Ecto neural progenitor cell (in vitro differentiated cells): Measurements from ENCODE around the gene CCDC89.
"Not testable (repeated sequence)": the region's sequence is repeated elsewhere in the genome, so short reads cannot be mapped to it uniquely, and the experiment has no call there.

Experiments
- DNase-seq: peaks from one replicate; pipeline ENCODE4 v3.0.0-alpha.2; 2018; ENCODE audit warnings: low spot score

Gene CCDC89

DNA sequence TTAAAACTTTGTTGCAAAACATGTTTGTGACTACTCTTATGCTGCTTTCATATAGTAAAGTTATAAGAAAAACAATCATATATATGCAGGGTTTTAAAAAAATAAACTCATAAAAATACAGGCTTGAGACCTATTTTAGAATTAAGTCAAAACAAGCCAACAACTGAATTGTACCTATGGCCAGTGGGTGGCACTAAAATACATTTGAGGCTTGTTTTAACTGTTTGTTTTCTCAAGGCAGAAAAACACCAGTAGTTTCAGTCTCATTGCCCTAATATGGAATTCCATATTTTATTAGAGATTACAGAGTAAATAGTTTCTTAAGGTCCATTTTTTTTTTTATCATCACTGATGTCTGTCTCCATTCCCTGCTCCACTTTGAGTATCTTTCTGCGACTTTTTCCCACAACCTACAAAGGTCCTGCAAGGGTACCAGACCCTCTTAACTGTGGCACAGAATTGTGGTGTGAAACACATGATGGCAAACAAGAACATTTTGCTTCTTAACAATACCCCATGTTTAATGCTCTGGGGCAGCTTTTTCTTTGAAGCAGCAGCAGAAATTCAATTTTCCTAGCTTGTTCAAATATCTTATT, 8.5 kb upstream of the CCDC89 start:
- no peak for DNase-seq

DNA sequence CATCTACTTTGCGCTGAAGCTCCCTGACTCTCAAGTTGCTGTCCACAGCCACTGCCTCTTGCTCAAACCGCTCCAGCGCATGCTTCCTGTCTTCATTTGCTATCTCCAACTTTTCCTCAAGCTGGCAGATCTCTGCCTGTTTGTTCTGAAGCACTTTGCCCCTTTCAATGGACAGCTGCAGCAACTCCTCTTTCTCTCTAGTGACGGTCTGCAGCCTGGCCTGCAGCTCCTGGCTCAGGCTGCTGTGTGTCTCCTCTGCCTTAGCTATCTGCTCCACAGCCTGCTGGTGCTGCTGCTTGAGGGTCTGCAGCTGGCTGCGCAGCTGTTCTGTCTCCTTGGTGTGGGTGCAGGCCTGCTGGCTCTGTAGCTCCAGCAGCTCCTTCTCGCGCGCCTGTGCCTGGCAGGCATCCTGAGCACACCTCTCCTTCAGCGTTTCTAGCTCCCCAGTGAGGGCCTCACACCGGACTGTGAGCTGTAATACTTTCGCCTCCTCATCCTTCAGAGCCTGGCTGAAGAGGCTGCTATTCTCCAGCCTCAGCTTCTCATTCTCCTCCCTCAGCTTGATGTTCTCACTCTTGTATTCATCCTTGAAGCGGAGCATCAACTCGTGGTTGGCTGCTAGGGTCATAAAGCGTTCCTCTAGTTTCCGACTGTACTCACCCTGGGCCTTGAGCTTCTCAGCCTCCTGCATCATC, 723 bp downstream of the CCDC89 start:
- DNase-seq = no peak

DNA sequence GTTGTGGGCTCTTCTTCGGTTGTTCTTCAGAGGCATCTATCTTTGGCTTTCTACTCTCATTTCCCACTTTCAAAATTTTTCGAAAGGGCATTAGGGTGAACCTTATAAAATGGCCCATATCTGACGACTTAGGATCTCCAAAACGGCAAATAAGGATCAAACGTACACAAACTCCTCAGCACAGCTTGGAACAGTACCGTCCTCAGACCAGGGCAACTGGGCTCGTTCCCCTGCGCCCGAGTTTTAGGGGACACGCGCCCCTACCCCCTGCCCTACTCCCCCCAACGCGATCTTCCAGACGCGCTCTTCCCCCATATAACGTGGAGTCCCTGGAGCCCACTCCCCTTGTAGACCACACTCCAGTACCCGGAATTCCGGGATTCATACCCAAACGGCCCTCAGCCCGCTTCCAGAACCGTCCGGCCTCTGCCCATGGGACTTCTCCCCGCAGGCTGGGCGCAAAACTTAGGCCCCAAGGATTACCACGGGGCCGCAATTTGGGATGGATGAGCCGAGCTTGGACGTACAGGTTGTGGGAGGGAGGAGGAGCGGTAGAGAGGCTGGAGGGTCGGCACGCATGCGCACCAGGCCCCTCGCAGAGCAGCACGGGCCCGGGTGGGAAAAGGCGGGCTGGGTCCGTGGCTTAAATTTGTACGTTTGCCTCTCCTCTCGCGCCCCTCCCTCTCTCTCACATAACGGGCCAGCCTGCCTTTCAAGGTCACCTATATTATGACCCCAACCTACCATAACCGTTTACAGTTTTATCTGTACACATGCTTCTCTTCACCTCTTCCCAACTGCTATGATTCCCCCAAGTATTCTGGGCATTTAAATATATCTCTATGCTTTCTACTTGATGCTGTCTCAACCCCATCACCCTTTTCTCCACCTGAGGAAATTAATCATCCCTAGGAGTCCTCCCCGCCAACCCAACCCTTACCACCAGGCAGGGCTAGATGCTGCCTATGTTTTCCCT, 3.4 kb downstream of the CCDC89 start:
- no peak for DNase-seq

DNA sequence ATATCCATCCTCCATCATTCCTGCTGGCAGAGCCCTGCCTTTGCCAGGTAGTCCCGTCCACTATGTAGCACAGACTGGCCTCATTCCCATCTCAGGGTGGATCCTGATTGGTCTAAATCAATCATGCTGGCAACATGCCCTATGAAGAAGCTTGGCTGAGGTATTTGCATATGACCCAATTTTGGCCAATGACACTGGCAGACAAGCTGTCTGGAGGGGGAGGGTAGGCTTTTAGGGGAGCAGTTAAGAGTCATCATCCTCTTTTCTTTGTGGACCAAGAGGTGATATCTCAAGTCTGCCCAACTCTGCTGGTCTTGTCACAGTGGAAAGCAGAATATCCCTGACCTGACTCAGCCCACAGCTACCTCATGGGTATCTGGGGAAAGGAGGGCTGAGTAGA, 5.1 kb downstream of the CCDC89 start:
- no peak for DNase-seq

DNA sequence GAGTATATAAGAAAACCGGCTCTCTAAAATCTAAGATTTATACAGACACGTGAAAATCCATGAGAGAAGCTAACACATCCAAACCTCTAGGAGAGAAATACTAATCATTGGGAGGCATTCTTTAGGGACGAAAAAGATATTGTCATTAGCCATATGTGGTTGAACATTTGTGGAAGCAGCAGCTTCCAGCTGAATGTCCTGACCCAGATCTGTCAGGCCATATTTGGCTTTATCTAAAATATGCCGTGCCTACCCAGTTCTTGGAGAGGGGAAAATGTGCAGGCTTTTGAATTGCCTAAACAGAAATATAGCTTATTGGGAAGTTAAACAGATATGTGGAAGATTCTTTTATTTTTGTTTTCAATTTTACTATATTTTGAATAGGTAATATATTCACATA, 6.4 kb downstream of the CCDC89 start:
- no peak for DNase-seq

DNA sequence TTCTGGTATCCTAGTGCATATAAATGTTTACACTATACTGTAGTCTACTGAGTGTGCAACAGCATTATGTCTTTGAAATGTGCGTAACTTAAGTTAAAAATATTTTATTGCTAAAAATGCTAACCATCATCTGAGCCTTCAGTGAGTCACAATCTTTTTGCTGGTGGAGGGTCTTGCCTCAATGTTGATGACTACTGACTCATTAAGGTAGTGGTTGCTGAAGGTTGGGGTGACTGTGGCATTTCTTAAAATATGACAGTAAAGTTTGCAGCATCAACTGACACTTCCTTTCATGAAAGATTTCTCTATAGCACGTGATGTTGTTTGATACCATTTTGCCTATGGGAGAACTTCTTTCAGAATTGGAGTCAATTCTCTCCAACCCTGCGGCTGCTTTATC, 12.6 kb downstream of the CCDC89 start:
- DNase-seq = no peak

DNA sequence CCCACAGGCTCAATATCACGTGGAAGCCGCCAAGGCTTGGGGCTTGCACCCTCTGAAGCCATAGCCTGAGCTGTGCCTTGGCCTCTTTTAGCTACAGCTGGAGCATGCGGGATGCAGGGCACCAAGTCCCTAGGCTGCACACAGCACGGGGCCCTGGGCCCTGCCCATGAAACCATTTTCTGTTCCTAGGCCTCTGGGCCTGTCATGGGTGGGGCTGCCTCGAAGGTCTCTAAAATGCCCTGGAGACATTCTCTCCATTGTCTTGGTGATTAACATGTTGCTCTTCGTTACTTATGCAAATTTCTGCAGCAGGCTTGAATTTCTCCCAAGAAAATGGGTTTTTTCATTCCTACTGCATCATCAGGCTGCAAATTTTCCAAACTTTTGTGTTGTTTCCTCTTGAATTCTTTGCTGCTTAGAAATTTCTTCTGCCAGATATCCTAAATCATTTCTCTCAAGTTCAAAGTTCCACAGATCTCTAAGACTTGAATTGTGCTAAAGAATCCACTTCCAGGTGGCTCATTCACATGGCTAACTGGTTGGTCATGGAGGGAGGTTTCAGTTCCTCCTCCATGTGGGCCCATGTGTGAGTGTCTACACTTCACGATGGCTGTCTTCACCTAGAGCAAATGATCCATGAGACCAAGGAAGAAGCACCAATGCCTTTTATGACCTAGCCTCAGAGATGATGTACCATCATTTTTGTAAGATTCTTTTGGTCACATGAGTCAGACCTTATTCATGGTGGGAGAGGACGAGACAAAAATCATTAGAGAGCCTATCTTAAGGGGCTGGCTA, 13.7 kb downstream of the CCDC89 start:
- DNase-seq = no peak

DNA sequence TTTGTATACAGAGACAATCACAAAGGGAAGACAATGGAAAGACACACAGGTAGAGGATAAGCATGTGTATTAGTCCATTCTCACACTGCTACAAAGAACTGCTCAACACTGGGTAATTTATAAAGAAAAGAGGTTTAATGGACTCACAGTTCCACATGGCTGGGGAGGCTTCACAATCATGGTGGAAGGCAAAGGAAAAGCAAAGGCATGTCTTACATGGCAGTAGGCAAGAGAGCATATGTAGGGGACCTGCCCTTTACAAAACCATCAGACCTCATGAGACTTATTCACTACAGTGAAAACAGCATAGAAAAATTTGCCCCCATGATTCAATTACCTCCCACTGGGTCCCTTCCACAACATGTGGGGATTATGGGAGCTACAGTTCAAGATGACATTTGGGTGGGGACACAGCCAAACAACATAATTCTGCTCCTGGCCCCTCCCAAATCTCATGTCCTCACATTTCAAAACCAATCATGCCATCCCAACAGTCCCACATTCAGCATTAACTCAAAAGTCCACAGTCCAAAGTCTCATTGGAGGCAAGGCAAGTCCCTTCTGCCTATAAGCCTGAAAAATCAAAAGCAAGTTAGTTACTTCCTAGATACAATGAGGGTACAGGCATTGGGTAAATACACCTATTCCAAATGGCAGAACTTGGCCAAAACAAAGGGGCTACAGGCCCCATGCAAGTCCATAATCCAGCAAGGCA, 14.9 kb downstream of the CCDC89 start:
- not testable (repeated sequence) for DNase-seq

DNA sequence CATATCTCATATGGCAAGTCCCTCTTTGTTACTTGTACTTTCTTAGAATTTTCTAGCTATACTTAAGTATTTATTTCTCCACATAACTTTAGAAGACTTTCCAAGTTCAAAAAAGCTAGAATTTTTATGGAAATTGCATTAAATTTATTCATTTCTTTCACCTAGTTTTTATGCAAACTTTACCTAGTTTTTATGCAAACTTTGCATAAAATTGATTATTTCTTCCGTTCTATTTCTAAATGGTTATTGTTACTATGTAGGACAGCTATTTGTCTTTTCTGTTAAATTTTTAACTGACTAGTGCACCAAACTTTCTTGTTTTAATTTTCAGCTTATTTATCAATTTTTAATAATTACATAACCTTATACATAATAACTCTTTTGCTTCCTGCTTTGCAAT, 17.8 kb downstream of the CCDC89 start:
- no peak for DNase-seq

DNA sequence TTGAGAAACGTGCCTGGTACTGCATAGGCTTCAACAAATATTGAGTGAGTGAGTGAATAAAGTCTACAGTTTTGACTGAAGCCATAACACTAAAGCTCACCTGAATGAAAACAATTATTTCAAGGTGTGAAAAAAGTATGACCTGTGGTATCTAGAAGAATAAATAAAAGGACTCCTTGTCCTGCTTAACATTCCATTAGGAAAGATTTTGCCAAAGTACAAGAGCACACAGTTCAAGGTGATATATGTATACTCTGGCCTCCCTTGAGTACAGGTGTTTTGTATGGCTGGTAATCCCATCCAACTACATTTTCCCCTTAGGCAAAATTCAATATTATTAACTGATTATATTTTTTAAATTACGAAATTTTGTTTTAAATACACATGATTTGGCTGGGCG, 19.3 kb downstream of the CCDC89 start:
- DNase-seq = no peak

DNA sequence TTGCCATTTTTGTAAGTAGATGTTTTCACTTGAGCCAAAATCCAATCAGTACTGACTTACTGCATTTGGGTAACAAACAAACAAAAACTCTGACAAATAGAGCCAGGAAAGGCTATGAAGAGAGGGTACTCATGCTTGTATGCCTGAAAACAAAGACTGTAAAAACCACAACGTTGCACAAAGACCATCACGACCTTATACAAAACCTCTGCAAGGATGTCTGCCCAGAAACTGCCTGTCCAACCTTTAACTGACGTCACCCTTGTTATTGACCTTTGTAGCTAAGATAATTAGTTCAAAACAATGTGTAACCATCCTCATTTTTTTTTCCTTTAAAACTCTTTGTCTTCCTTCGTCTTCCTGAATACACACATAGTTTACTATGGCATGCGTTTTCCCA, 20.3 kb downstream of the CCDC89 start:
- no peak for DNase-seq

DNA sequence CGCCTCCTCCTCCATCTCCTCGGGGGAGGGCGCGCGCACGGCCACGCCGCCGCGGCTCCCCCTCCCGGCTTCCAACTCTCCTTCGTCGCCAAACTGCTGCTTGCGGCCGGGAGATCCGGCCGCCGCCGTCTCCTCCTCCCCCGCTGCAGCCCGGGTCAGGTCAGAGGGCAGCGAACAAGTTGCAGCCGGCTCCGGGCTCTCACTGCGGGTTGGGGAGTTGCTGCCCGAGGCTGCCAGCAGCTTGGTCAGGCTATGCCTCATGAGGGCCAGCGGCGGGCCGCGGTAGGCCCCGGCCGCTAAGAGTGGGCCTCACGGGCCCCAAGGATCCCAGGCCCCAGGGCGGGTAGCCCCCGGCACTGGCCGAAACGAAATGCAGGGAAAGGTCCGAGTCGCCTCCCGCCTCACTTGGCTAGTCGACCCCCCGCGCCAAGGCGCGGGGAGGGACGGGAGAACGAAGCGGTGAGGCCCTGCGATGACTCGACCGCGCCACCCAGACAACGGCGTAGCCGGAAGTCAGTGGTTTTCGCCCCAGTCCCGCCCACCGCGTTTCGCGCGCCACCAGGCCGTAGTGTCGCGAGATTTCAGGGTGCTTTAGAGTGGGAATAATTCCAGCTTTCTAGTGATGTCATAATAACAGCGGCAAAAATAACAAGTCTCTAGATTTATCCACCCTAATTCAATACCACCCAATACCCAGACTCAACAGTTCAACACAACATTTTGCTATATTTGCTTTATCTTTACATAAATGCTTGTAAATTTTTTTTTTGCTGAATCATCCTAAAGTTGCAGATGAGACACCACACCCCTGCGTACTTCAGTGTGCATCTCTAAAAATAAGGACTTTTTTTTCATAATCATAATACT, 21.1 kb downstream of the CCDC89 start, which contains the start of gene CREBZF:
Gene CREBZF, minus strand, starts transcription at position 515 of the 867 bp plus-strand sequence. Its CDS starts 254 bp downstream, at position 261.
- DNase-seq = peak; percentile 95

DNA sequence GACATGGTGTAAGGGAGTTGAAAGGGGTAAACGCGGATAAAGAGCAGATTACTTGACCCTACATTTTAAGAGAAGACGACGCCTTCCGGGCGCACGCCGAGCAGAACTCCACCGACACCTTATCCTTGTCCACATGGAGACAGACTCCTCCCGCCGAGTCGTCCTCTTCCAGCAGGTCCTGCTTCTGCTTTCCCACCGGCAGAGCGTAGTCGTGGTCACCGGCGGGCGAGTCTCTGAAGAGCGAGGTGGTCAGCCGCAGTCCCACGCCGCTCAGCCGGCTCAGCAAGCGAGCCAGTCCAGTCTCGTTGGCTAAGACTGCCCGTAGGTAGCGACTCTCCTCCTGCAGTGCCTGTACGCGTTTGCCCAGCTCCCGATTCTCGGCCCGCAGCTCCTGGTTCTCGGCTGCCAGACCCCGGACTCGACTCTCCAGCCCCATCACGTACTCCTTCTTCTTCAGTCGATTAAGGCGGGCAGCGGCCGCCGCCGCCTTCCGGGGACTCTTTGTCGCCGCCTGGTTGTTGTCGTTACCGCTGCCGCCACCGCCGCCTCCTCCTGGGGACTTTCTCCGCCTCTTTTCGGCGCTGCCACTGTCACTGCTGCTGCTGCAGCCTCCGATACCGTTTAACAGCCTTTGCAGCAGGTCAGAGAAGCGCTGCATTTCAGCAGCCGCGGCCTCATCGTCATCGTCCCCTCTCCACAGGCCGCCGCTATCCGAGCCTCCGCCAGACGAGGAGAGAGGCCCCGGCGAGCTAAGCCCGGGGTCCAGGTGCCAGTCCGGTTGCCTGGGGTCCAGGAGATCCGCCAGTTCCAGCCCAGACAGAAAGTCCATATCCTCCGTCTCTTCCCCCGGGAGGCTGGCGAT, 22.0 kb downstream of the CCDC89 start:
- DNase-seq = peak; percentile 87

DNA sequence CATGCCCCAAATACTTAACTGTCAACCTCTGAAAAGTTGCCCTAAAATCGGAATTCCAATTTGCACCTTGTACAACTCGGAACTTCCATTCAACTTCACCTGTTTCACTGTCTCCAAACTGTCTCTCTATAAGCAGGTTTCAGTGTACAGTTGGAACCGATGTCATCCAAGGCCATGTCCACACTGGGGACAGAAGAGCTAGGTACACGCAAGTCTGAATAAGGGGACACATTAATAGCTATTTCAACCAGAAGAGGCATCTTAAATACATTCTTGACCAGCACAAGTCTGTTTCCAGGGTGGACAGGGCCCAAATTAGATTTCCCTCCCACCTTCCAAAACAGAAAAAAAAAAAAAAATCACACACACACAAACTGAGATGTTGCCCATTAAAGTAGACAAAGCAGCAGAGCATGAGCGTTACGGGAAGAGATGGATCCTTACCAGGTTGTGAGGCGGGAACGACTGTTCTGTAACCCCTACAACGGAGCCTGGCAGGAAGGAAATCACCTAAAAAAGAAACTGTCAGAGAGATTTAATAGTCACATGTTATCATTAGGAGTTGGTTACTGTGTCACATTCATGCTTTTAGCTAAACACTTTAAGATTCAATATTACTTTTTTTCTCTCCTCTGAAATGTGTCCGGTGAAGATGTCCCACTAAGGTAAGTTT, 22.8 kb downstream of the CCDC89 start:
- DNase-seq = no peak

DNA sequence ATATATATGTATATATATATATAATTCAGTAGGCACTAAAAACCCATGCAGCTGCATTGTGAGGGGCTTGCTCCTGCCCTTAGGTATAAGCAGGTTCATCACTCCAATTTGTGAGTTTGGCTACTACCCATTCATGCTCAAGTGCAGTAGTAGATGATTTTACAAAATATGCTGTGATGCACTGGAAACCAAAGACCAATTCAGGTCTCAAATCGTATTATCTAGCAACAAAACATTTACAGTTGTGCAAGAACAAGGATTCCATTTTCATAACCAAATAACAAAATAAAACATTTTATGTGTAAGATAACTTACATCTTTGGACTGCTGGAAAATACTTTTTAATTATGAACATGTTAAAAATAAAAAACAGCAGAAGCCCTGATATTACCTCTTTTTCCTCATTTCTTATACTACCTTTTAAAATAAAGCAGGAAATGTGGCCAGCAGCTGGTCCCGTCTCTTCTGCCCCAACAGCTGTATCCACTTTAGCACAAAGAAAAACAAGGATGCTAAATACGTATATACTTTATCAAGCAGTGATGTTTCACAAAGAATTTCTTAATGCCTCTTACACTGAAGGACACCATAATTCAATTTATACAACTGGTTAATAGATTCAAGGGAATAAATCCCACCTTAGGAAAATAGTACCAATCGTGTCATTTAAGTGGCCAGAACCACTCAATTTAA, 23.9 kb downstream of the CCDC89 start:
- no peak for DNase-seq

DNA sequence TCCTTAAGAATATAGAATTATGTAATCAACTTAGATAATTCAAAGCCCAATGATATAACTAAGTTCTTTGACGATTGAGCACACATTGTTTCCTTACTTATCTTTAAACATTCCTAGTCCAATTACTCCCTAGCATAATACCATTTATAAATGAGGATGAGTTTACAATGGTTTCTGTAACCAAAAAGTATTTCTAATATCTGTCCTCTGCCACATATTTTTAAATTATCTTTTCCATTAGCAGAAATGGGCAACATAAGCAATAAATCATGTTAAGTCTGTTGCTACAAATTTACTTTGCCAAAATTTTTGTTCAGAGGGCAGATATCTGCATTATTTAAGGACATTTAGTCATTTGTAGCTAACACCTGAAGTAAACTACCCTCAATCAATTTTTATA, 27.8 kb downstream of the CCDC89 start:
- DNase-seq = no peak

DNA sequence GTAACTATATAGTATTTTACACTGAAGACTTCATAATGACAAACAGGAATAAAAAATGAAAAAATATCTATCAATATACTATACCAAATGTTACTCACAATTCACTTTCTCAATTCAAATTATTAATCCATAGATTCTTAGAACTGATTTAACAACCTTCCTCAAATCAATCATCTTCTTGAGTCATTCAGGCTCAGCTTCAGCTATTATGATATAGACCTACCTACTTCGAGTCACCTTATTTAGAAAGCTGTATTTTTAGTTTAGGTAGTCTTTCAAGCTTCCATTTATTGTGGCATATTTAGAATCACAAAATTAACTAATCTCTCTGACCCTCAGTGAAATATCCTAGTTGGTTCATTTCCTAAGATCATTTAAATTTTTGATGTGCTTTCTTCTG, 29.2 kb downstream of the CCDC89 start:
- no peak for DNase-seq

DNA sequence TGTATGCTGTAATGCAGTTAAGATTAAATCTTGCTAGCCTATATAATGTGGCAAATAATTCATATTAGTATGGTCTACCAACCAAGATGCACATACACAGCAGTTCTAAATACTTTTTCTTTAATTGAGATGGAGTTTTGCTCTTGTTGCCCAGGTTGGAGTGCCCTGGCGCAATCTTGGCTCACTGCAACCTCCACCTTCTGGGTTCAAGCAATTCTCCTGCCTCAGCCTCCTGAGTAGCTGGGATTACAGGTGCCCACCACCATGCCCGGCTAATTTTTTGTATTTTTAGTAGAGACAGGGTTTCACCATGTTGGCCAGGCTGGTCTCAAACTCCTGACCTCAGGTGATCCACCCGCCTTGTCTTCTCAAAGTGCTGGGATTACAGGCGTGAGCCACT, 31.7 kb downstream of the CCDC89 start:
- DNase-seq = not testable (repeated sequence)
